Measurements from ENCODE around the gene NMU.

NMU gene

DNA sequence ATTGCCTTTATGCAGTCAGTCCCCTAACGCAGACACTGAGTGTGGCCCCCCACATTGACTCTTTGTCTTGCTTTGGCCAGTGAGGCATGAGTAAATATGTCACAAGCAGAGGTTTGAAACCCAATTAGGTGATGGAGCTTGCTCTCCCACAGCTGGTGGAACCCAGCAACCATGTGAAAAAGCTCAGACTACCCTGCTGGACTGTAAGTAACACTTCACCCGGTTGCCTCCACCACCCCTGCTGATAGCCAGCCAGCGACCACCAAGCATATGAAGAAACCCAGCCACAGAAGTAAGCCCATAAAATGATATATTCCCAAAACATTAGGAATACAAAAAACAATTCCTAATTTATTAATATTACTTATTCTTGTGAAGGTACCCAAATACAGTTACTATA is 22.5 kb downstream of the NMU start:
- Histone ChIP-seq H3K27ac (no peak overlapping the region), H3K4me1 (ENCODE audit: control insufficient read depth in 1 of 2, insufficient read depth in 1 of 2, low read depth in 1 of 2, low read length in 1 of 2) (no peaks in the 10 kb centered on the region), H3K27me3 (no peaks in the 10 kb centered on the region), H3K4me3 (ENCODE audit: low read depth in 1 of 2, low read length in 1 of 2) (no peak overlapping the region), H3K9me3 (no peaks in the 10 kb centered on the region), H3K36me3 (no peaks in the 10 kb centered on the region)
- TF ChIP-seq, protein P1, sequence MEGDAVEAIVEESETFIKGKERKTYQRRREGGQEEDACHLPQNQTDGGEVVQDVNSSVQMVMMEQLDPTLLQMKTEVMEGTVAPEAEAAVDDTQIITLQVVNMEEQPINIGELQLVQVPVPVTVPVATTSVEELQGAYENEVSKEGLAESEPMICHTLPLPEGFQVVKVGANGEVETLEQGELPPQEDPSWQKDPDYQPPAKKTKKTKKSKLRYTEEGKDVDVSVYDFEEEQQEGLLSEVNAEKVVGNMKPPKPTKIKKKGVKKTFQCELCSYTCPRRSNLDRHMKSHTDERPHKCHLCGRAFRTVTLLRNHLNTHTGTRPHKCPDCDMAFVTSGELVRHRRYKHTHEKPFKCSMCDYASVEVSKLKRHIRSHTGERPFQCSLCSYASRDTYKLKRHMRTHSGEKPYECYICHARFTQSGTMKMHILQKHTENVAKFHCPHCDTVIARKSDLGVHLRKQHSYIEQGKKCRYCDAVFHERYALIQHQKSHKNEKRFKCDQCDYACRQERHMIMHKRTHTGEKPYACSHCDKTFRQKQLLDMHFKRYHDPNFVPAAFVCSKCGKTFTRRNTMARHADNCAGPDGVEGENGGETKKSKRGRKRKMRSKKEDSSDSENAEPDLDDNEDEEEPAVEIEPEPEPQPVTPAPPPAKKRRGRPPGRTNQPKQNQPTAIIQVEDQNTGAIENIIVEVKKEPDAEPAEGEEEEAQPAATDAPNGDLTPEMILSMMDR (IDR thresholded peaks at IDR 0.05) = no peak

DNA sequence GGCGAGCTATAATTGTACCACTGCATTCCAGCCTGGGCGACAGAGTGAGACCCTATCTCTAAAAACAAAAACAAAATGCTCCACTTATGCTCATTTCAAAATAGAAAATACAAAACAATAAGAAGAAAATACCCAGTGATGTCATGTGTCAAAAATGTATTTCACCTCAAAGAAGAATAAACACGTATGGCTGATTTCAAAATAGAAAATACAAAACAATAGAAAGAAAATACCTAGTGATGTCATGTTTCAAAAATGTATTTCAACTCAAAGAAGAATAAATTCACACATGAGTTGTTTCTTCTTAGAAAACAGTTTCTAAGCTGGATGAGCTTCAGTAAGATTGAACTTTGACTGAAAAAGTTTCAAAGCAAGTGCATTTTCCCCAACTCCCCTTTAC is 23.8 kb downstream of the NMU start:
- Histone ChIP-seq H3K4me1 (ENCODE audit: control insufficient read depth in 1 of 2, insufficient read depth in 1 of 2, low read depth in 1 of 2, low read length in 1 of 2) (no peaks in the 10 kb centered on the region), H3K9me3 (no peaks in the 10 kb centered on the region), H3K27me3 (no peaks in the 10 kb centered on the region), H3K36me3 (no peaks in the 10 kb centered on the region), H3K27ac (no peak overlapping the region), H3K4me3 (ENCODE audit: low read depth in 1 of 2, low read length in 1 of 2) (no peak overlapping the region)
- TF ChIP-seq, protein P1 (IDR thresholded peaks at IDR 0.05) = no peak

DNA sequence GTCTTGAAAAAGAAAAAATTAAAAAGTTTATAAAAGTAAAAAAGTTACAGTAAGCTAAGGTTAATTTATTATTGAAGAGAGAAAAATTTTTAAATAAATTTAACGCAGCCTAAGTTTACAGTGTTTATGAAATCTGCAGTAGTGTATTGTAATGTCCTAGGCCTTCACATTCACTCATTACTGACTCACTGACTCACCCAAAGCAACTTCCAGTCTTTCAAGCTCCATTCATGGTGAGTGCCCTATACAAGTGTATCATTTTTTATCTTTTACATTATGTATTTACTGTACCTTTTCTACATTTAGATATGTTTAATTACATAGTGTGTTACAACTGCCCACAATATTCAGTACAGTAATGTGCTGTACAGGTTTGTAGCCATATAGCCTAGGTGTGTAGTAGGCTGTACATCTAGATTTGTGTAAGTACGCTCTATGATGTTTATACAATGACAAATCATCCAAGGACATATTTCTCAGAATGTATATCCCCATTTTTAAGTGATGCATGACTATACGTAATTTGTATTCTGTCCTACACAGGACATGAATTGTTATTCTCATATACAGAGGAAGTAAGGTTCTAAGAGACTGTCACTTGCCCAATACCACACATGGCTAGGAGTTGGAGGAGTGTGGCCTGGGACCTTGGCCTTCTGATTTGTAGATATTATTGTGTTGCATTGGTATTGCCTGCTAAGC is 24.6 kb downstream of the NMU start:
- H3K27me3 ChIP-seq = no peaks in the 10 kb centered on the region
- TF ChIP-seq, protein P1 (IDR thresholded peaks at IDR 0.05) = no peak
- no peaks in the 10 kb centered on the region for H3K9me3 ChIP-seq
- H3K36me3 ChIP-seq = no peaks in the 10 kb centered on the region
- no peak overlapping the region for H3K4me3 ChIP-seq (ENCODE audit: low read depth in 1 of 2, low read length in 1 of 2)
- no peaks in the 10 kb centered on the region for H3K4me1 ChIP-seq (ENCODE audit: control insufficient read depth in 1 of 2, insufficient read depth in 1 of 2, low read depth in 1 of 2, low read length in 1 of 2)
- H3K27ac ChIP-seq = no peak overlapping the region

DNA sequence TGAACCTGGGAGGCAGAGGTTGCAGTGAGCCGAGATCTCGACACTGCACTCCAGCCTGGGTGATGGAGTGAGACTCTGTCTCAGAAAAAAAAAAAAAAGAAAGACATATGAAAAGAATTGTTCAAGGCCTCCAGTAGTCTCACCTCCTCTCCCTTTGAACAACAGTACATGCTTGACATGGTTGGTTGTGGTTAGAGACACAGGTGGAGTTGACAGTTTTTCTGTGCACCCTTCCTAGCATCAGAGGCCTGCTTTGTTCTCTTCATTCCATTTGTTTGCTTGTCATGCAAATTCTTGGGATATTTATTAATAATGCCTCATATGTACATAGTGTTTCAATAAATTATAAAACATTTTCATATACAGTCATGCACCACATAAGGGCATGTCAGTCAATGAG is 25.7 kb downstream of the NMU start:
- TF ChIP-seq, protein P1 (IDR thresholded peaks at IDR 0.05) = no peak
- Histone ChIP-seq H3K36me3 (no peaks in the 10 kb centered on the region), H3K4me3 (ENCODE audit: low read depth in 1 of 2, low read length in 1 of 2) (no peak overlapping the region), H3K4me1 (ENCODE audit: control insufficient read depth in 1 of 2, insufficient read depth in 1 of 2, low read depth in 1 of 2, low read length in 1 of 2) (no peaks in the 10 kb centered on the region), H3K27ac (no peak overlapping the region), H3K27me3 (no peaks in the 10 kb centered on the region), H3K9me3 (no peaks in the 10 kb centered on the region)

DNA sequence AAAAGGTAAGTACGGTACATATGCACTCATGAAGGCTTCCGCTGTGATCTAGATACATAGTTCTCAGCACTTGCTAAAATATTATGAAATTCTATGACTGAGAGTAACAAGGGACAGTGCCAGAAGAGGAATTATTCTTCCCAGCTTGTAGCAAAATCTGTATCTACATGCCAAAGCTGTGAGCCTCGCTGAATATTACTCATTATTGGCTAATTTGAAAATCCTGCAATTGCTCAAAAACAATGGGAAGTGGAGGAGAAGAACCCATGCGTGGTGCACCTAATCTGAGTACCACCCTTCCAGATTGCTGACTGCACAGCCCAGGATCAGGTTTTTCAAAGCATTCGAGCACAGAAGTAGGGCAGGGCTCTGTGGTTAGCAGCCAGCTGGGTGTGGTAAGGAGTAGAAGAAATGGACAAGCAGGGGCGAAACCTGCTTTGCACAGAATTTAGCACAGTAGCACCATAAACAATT is 26.7 kb downstream of the NMU start:
- Histone ChIP-seq H3K36me3 (no peaks in the 10 kb centered on the region), H3K4me3 (ENCODE audit: low read depth in 1 of 2, low read length in 1 of 2) (no peak overlapping the region), H3K9me3 (no peaks in the 10 kb centered on the region), H3K4me1 (ENCODE audit: control insufficient read depth in 1 of 2, insufficient read depth in 1 of 2, low read depth in 1 of 2, low read length in 1 of 2) (no peaks in the 10 kb centered on the region), H3K27me3 (no peaks in the 10 kb centered on the region), H3K27ac (no peak overlapping the region)
- TF ChIP-seq, protein P1 (IDR thresholded peaks at IDR 0.05) = no peak
